Midbrain (tissue), 1 donor: ENCODE measurements around the gene C6orf141.
"Not testable (repeated sequence)": the region's sequence is repeated elsewhere in the genome, so short reads cannot be mapped to it uniquely, and the experiment has no call there.

Experiments used
- DNase-seq: peaks from one replicate; lab custom pipeline; 2025; lab: John Stamatoyannopoulos, UW

Gene C6orf141

DNA sequence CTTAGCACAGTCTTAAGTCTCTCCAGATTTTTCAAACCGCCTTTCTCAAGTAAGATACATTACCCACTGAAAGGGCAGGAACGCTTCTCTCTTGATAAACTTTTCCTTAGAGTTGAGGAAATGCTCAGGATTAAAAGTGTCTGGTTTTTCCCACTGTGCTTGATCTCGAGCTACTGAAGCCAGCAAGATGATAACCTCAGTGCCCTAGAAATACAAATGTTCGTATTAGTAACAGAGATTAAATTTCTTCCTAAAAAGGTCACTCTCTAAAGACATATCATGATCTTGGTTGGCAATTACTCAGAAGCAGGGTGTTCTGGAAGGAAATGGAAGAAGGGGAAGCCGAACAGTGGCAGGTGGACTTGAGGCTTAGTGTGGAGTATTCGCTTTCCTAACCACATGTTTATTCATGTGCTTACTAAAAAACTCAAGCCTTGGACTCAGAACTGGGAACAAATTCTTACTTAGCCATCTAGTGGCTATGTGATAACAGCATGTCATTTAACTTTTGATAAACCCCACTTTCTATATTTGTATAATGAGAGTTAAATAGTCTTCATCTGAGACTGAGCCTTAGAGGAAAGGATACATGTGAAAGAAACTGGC lies 20.1 kb downstream of the C6orf141 start:
- no peak for DNase-seq

DNA sequence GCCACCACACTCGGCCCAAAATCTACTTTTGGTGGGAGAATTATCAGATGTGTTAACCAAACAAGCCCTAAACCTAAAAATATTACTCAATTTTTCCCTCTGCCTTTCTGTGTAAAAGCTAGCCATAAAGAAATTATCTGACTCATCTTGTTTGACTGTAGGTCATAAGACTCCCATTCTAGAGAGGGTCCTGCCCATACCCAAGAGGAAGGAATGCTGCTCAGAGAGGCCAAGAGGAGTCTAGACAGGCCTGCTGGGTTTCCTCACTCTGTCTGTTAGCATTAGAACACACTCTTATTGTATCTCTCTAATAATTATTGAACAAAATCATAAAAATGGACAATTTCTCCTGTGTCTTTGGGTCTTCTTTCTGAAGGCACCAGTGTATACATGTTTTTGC lies 26.1 kb downstream of the C6orf141 start:
- DNase-seq = no peak

DNA sequence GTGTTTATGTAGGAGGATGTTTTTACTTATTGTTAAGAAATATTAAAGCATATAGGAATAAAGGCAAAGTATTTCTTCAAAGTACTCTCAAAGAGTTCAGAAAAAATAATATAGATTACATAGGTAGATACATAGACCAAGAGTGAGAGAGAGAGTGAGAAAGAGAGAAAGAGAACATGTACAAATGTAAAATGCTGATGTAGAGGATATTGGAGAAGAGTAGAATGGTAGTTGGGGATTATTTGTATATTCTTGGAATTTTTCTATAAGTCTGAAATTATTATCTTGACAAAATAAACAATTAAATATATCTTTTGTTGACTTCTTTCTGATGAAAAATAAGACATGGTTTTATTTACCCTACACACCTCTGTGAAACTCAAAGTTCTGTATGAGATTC lies 29.2 kb downstream of the C6orf141 start:
- no peak for DNase-seq

DNA sequence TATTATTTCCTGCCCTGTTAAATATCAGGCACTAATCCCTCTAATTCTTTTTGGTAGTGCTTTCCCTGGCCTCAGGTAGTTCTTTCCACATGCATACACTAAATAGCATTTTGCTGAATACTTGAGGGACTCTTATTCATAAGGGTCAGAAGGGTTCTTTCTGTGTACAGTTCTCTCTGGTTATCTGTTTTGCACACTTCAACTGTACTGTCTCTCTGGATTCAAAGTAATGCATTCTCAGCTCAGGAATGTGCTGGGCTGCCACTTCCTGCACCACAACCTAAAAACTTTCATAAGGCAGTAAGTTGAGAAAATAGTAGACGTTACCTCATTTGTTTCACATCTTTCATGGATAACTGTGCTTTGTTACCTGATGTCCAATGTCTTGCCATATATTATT lies 32.1 kb downstream of the C6orf141 start:
- DNase-seq = no peak

DNA sequence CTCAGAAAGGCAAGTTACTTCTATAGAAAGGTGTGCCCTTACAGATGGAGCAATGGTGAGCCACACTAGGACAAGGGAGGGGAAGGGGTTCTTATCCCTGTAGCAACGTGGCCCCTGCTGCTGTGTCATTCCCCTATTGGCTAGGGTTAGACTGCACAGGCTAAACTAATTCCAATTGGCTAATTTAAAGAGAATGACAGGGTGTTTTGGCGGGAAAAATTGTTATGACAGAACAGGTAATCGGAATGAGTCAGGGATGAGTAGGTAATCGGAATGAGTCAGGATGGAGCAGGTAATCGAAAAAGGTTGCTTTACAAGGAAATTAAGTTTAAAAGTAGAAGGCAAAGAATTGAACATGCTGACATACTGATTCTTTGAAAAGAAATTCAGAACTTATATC lies 36.8 kb downstream of the C6orf141 start:
- DNase-seq = not testable (repeated sequence)
